Dermis blood vessel endothelial cell (primary cell): Measurements from ENCODE around the gene DNAH3. TPM values are rescaled to one million over a fixed set of nuclear protein-coding genes. Genes with fewer than 3 reads are reported as not detected.
A peak's percentile ranks its signal among the peaks of the same experiment; 100 is the strongest.
"Not testable (repeated sequence)": the region's sequence is repeated elsewhere in the genome, so short reads cannot be mapped to it uniquely, and the experiment has no call there.

ENCODE experiments used
- DNase-seq: peaks from one replicate; pipeline ENCODE4 v3.0.0; 2010
- total RNA-seq: library from RNA; depleted of rRNA; stranded (reverse); fragments of >200 nt; gene quantifications from 2 replicates; pipeline ENCODE4 v1.2.3, GENCODE V29; 2014

Gene DNAH3
- total RNA-seq, 1 donor from 2014 or later: not detected

DNA sequence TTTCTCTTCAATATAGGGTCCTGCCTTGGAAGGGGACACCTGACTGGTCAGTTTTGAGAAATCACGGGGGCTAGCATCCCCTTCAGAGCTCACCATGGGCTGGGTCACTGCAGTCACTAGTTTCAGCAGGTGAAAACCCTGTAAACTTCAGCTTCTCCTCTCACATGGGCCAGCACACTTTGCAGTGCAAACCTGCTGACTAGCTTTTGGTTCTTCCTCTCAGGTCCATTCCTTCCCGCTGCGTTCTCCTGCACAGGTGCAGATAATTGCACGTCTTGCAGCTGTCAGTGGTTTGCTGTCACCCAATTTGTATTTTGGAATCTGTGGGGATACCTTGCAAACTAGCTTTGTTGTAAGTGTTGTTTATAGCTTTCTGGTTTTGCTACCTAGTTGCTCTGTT is 154.9 kb downstream of the DNAH3 start:
- DNase-seq: no peak

DNA sequence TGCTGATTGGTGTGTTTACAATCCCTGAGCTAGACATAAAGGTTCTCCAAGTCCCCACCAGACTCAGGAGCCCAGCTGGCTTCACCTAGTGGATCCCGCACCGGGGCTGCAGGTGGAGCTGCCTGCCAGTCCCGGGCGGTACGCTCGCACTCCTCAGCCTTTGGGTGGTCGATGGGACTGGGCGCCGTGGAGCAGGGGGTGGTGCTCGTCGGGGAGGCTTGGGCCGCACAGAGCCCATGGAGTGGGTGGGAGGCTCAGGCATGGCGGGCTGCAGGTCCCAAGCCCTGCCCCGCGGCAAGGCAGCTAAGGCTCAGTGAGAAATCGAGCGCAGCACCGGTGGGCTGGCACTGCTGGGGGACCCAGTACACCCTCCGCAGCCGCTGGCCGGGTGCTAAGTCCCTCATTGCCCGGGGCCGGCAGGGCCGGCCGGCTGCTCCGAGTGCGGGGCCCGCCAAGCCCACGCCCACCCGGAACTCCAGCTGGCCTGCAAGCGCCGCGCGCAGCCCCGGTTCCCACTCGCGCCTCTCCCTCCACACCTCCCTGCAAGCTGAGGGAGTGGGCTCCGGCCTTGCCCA is 161.1 kb downstream of the DNAH3 start:
- DNase-seq: not testable (repeated sequence)

DNA sequence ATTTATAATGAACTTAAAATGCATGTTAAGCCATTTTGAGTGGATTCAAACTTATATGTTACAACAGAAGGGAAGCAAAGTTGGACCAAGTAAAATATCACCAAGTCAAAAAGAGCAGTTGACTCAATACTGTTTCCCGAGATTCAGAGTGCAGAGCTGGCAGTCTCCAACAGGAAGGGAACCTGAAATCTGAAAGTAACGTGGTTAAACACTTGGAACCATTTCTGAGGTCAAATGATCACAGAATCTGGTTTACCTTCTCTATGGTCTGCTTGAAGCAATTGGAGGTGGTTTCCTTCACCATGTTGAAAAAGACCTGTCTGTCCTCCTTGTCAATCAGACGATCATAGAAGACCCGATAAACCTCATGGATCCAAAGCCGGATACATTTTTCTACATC is 163.6 kb downstream of the DNAH3 start:
- DNase-seq: no peak

DNA sequence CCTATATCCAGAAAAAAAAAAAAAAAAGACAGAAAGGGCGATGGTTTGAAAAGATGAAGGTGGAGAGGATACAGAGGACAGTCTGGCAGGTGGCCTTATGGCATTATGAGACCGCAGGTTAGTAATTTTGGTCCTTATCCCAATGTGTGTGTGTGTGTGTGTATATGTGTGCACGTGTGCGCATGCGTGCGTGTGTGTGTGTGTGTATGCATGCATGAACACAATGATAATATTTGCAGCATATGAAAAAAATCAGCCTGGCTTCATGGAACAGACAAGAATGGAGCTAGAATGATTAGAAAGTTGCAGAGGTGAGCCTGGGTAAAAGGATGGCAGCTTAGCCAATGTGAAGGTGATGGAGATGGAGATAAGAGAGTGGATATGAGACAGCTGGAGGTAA is 166.6 kb downstream of the DNAH3 start:
- DNase-seq: no peak

DNA sequence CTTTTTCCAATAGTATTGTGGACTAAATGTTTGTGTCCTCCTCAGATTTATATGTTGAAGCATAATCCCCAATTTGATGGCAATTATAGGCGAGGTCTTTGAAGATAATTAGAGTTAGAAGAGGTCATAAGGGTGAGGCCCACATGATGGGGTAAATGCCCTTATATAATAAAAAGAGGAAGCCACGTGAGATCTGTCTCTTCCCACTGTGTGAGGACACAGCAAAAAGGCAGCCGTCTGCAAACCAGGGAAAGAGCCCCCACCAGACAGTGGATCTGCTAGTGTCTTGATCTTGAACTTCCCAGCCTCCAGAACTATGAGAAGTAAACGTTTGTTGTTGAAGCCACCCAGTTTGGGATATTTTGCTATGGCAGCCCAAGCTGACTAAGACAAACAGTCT is 174.1 kb downstream of the DNAH3 start:
- DNase-seq: no peak

DNA sequence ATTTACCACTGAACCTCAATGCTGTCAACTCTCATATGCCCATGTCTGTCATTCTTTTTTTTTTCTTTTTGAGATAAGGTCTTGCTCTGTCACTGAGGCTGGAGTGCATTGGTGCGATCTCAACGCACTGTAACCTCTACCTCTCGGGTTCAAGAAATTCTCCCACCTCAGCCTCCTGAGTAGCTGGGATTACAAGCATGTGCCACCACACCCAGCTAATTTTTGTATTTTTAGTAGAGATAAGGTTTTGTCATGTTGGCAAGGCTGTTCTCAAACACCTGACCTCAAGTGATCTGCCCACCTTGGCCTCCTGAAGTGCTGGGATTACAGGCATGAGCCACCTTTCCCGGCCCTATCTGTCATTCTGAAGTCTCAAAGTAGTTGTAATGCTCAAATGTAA is 177.4 kb downstream of the DNAH3 start:
- DNase-seq: not testable (repeated sequence)

DNA sequence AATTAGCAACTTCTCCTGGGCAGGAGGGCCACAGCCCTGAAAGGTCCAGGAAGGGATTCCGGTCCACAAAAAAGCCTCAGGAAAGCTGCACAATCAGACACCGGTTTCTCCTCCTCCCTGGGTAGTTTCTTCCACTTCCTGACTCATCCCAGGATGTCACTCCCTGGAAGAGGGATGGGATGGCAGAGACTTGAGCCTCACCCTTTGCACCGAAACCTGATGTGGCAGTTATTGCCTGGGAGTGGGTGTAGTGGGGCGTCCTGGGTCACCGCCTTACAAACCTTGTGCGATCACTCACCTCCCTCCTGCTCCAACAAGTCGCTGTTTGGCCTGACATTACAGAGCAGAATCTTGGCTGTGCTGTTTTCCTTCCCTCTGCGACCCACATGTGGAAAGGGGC is 179.2 kb downstream of the DNAH3 start:
- no peak for DNase-seq

DNA sequence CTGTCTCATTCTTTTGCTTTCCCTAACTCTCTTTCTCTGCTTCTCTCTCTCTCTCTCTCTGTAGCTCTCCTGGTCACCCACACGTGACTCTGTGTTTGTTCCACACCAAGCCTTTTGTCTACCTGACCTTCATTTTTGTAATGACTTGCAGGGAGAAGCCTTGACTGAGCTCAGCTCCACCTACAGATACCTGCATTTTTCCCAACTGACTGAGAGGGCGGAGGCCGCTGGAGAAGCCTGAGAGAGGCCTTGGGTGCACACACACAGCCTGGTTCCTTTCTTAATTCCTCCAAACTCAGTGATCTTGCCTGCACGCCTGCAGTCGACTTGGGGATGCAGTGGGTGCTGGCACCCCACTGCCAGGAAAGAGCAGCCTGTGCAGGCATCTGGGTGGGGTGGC is 181.3 kb downstream of the DNAH3 start:
- no peak for DNase-seq

DNA sequence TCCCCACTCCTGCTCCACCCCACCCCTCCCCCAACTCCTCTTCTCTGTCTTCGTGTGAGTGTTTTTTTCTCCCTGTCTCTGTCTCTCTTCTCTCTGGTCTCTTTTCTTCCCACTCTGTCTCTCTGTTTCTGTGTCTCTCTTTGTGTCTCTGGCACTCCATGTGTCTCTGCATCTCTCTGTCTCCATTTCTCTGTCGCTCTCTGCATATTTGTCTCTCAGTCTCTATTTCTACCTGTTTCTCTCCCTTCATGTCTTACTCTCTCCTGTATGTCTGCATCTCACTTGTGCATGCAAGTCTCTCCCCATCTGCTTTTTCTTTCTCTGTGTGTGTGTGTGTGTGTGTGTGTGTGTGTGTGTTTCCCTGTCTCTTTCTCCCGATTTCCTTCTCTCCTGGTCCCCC is 181.9 kb downstream of the DNAH3 start:
- no peak for DNase-seq

DNA sequence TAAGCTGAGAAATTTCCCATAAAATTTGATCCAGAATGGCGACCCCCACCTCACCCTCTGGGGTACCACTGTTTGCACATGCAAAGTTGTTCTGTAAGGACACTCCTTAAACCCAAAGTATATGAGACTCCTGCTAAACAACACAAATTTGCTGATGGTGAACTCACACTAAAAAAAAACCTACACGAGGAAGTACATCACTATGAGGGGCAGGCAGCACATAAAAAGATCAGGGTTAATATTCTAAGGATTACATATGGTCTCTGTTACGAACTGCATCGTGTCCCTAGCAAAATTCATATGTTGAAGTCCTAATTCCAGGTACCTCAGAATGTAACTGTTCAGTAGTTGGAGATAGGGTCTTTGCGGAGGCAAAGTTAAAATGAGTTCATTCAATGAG is 189.7 kb downstream of the DNAH3 start:
- no peak for DNase-seq

DNA sequence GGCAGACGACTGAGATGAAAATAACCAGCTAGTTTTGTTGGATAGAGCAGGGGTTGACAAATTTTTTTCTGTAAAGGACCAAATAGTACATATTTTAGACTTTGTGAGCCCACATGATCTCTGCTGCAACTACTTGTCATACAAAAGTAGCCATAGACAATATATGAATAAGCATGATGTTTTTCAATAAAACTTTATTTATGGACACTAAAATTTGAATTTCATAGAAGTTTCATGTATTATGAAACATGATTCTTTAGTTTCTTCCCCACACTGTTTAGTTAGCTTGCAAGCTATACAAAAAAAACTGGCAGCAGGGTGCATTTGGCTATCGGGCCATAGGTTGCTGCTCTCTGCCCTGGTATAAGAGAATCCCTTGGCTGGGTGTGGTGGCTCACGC is 193.5 kb downstream of the DNAH3 start:
- no peak for DNase-seq

DNA sequence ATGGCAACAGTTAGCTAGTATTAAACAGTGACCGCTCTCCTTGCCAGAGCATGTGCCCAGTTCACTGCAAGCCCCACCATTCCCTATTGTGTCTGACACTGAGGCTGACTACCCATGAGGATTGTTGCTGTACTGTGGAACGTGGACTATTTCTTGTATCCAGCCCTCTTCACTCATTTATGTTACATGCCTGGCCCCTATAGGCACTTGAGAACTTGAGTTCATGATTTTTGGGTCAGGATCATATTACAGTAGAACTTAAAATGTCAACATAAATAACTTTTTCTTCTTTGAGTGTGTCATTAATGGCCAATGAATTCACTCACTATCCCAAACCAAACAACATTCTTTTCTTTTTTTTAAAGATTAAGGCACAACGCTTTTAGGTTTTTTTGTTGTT is 194.3 kb downstream of the DNAH3 start:
- no peak for DNase-seq

DNA sequence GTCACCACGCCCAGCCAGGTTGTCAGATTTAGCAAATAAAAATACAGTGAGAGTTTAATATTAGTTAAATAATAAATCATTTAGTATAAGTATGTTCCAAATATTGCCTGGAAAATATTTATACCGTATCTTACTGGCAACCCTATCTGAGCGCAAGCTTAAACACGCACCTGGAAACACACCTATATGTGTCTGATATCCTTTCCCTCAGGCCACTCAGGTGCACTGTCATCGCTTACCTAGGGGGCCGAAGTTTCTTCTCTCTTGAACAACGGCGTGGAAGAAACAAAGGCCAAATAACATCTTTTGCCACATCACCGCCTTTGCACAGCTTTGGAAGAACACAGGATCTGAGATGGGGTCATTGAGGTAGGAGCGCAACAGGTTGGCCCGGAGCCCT is 196.1 kb downstream of the DNAH3 start:
- DNase-seq: no peak

DNA sequence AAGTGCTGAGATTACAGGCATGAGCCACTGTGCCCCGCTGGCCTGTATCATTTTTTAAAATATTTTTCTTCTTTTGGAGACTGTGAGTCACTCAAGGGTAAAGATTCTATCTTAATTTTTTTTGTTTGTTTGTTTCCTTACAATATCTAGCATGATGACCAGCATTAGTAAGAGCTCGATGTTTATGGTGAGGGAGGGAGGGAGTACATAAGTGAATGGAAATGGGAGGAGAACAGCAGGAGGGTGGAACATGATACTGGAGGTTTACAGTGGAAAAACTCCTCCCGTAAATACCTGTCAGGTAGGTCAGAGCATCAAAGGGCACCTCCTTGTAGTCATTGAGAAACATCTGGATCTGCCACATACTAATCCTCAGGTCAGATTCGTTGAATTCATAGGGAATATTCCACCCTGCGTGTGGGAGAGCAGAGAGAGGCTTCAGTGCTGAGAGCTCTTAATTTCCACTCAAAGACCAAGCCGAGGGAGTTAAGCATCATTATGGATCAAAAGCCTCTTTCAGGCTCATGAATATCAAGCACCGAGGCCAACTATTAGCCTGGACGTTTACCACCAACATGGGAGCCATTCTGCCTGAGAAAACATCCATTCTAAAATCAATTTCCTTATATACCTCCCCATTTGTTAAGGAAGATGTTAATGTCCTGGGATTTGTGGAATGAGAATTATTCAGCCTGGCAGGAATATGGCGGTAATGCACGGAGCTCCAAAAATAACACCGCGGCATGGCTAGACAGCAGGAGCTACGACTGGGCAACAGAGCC is 198.3 kb downstream of the DNAH3 start:
- DNase-seq: no peak

DNA sequence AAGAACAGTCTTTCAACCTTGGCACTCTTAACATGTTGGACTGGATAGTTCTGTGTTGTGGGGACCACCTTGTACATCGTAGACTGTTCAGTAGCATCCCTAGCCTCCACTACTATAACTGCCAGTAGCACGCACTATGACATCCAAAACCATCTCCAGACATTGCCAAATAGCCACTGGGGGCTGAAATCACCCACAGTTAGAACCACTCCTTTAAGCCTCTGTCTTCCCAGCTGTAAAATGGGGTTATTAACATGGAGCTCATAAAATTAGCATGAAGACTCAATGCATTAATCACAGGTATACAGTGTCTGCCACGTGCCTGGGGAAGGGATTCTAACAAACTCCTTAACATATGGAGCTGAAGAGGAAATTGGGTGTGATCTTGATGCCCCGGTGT is 200.4 kb downstream of the DNAH3 start:
- no peak for DNase-seq

DNA sequence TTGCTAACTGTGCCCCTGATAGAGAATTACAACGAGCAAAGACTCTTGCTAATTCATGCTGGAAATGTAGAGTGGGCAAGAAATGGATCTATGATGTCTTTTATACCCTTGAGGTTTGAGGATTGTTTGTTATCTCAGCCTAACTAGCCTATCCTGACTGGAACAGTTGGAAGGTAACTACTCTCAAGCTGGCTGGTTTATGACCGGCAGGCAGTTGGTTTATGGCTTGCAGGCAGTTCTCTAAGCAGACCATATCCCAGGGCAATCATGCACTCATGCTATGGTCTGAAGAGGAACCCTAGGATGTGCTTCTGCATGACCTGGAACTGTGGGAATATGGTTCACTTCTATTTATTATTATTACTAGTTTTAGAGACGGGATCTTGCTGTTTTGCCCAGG is 201.0 kb downstream of the DNAH3 start:
- DNase-seq: no peak

DNA sequence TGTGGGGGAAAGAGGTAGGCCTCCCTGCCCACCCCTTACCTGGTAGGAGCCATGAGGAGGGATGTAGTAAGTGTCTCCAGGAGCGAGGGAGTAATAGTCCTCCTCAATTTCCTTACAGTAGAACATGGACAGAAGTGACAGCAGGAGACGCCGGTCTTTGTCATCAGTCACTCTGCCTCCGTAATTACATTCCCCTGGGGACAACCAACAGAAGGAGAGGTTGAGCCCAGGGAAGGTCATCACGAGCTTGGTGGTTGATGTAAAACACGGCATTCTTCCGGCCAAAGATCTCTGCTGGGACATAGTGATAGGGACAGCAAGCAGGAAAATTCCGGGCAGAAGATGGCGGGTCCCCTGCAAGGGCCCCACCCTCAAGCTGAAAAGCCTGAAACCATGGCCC is 202.2 kb downstream of the DNAH3 start:
- no peak for DNase-seq

DNA sequence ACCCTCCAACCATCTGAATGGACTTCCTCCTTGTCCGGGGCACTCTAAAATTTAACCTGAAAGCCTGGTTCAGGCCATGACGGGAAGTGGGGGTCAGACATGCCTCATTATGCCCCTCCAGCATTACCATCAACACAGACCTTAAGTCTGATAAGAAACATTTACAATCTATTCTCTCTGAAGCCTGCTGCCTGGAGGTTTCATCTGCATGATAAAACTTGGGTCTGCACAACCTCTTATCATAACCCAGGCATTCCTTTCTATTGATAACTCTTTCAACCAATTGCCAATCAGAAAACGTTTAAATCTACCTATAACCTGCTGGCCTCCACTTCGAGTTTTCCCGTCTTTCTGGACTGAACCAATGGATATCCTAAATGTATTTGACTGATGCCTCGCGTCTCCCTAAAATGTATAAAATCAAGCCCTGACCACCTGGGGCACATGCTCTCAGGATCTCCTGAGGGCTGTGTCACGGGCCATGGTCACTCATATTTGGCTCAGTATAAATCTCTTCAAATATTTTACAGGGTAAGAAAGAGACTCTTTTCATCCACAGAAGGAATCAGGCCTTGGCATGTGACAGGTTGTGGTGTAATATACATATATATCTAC is 204.5 kb downstream of the DNAH3 start:
- no peak for DNase-seq

DNA sequence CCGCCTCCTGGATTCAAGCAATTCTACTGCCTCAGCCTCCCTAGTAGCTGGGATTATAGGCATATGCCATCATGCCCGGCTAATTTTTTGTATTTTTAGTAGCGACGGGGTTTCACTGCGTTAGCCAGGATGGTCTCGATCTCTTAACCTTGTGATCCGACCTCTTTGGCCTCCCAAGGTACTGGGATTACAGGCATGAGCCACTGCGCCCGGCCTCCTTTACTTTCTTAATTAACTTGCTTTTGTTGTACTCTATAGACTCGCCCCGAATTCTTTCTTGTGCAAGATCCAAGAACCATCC is 205.1 kb downstream of the DNAH3 start:
- not testable (repeated sequence) for DNase-seq

DNA sequence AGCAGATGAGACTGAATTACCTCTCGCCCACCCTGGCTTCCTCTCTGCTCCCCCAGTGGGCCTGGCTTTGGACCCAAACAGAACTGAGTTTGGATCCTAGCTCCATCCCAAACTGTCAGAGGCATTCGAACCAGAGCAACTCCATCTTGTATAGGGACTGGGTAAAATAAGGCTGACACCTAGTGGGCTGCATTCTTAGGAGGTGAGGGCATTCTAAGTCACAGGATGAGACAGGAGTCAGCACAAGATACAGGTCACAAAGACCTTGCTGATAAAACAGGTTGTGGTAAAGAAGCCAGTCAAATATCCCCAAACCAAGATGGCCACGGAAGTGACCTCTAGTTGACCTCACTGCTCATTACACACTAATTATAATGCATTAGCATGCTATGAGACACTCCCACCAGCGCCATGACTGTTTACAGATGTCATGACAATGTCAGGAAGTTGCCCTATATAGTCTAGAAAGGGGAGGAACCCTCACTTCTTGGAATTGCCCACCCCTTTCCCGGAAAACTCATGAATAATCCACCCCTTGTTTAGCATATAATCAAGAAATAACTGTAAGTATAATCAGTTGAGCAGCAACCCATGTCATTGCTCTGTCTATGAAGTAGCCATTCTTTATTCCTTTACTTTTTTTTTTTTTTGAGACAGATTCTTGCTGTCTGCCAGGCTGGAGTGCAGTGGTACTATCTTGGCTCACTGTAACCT is 205.6 kb downstream of the DNAH3 start:
- DNase-seq: peak; percentile 53

DNA sequence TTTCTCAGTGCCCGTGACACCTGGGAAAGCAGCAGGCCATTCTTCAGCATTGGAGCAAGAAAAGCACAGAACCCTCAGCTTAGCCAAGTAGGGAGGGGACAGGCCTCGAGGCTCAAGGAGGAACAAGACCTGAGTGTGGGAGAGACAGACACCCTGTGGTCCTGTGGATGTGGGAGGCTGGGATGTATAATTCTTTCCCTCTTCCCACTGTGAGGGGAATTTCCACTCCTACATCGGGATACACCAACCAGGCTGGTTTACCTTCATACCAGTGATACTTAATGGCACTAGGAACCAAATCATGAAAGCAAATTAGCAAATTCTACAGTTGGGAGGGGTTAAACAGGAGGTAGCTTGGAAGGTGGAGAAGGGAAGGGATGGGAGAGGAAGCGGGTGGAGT is 208.4 kb downstream of the DNAH3 start:
- no peak for DNase-seq

DNA sequence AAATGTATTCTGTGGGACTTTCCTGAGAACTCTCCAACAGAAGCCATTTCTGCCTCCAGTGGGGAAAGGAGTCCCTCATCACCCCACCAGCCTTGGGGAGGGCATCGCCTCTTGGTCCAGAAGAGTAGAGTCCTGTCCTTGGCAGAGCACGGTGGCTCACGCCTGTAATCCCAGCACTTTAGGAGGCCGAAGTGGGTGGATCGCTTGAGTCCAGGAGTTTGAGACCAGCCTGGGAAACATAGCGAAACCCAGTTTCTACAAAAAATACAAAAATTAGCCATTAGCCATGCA is 209.1 kb downstream of the DNAH3 start:
- no peak for DNase-seq

DNA sequence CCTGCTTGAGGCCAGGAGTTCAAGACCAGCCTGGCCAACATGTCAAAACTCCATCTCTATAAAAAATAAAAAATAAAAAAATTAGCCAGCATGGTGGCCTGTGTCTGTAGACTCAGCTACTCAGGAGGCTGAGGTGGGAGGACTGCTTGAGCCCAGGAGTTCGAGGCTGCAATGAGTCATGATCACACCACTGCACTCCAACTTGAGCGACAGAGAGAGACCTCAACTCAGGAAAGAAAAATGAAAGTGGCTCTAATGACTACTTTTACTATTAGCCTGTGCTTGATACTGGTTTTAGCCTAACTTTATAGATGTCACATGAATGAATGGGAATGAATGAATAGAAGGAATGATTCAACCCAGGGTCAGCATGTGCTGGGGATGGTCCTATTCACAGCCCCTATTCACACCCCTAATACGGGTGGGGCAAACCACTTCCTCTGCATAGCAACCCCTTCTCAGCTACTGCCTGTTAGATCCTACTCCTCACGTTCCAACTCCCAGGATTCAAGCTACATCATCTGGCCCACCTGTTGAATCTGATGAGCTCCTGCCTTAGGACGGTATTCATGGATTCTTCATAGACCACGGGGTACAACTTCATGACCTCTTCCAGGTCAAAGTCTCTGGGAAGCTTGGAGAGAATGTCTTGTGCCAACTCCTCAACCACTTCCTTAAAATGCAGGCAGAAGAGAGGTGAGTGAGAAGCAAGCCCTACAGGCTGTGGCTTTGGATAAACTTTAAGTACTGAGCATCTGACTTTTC is 209.6 kb downstream of the DNAH3 start:
- DNase-seq: no peak
